HG02623 (cell line): ENCODE measurements around the gene DNAH14.
"Not testable (repeated sequence)": the region's sequence is repeated elsewhere in the genome, so short reads cannot be mapped to it uniquely, and the experiment has no call there.

Experiments used
- ATAC-seq: cut with Tn5 transposase; IDR thresholded peaks from one replicate; pipeline ENCODE4 v1.9.1; 2021; ENCODE audit warnings: moderate library complexity; ENCODE audit not compliant: unreplicated experiment

DNAH14 gene

DNA sequence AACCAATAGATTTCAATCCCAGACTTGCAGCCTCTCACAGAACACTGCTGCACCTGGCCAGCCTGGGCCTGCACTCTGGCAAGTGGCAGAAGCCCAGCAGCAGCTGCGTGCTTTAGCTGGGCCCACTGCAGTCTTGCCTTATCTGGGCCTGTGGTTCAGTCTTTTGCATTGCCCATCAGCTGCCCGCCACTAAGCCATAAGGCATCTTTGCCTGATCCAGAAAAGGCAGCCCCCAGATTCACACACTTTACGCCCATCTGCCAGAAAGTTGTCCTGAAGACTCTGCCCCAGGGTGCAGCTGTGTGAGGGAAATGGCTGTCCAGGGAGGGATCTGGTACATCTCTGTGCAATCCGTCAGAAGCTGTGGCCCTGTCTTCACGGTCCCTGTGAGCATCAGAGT is 217.0 kb downstream of the DNAH14 start:
- ATAC-seq = no peak

- not testable (repeated sequence) for ATAC-seq
Observed at GRCh38 chr1:225147791-225148190, 218.3 kb downstream of the DNAH14 start.

- ATAC-seq = no peak
Observed at GRCh38 chr1:225152061-225152460, 222.6 kb downstream of the DNAH14 start.

DNA sequence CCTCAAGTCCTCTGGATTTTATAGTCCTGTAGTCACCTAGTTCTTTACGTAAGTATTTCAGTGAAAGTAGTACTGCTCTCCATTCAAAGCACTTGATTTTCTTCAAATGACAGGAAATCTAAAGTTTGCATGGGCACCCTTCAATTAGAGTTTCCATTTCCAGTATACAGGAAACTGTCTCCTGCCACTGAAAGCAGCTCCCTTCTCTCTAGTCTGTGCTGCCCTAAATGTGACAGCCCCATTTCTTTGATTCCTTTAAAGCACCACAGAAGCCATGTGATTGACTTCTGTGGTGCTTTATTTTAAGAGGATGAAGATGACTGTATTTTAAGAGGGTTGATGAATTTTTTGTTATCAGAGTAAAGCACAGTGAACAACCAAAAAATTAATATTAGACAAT is 226.1 kb downstream of the DNAH14 start:
- ATAC-seq = no peak

- ATAC-seq = no peak
Observed at GRCh38 chr1:225156254-225156653, 226.8 kb downstream of the DNAH14 start.

DNA sequence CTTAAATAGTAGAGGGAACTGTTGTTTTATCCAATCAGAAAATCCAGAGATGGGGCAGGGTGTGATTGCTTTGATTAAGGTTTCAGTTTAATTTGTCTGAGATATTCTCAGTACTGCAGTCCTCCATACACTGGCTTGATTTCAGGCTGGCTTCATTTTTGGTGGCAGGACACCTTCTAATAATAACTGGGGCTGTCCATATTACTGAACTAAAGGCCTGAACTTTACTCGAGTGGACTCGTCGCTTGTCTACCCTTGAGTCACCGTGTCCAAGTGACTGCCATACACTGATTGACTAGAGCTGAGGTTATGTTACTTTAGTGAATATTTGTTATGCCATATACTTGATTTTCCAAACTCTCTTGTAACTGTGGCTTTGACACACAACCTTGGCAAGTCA is 228.8 kb downstream of the DNAH14 start:
- no peak for ATAC-seq

- ATAC-seq = no peak
Observed at GRCh38 chr1:225159793-225160192, 230.3 kb downstream of the DNAH14 start.

GRCh38 chr1:225177409-225177808 is 247.9 kb downstream of the DNAH14 start:
- not testable (repeated sequence) for ATAC-seq

- no peak for ATAC-seq
Observed at GRCh38 chr1:225179686-225180085, 250.2 kb downstream of the DNAH14 start.

GRCh38 chr1:225182716-225183115 is 253.2 kb downstream of the DNAH14 start:
- ATAC-seq = no peak

- no peak for ATAC-seq
Observed at GRCh38 chr1:225191199-225191753, 261.8 kb downstream of the DNAH14 start.

GRCh38 chr1:225201447-225201846 is 272.0 kb downstream of the DNAH14 start:
- no peak for ATAC-seq

GRCh38 chr1:225207791-225208190 is 278.3 kb downstream of the DNAH14 start:
- ATAC-seq = no peak

GRCh38 chr1:225209153-225209552 is 279.7 kb downstream of the DNAH14 start:
- ATAC-seq = no peak

DNA sequence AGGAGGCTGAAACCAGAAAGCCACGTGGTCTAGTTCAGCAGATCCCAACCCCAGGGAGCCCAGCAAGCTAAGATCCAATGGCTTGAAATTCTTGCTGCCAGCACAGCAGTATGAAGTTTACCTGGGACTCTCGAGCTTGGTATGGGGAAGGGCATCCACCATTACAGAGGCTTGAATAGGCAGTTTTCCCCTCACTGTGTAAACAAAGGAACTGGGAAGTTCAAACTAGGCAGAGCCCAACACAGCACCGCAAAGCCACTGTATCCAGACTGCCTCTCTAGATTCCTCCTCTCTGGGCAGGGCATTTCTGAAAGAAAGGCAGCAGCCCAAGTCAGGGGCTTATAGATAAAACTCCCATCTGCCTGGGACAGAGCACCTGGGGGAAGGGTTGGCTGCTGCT is 280.7 kb downstream of the DNAH14 start:
- not testable (repeated sequence) for ATAC-seq

DNA sequence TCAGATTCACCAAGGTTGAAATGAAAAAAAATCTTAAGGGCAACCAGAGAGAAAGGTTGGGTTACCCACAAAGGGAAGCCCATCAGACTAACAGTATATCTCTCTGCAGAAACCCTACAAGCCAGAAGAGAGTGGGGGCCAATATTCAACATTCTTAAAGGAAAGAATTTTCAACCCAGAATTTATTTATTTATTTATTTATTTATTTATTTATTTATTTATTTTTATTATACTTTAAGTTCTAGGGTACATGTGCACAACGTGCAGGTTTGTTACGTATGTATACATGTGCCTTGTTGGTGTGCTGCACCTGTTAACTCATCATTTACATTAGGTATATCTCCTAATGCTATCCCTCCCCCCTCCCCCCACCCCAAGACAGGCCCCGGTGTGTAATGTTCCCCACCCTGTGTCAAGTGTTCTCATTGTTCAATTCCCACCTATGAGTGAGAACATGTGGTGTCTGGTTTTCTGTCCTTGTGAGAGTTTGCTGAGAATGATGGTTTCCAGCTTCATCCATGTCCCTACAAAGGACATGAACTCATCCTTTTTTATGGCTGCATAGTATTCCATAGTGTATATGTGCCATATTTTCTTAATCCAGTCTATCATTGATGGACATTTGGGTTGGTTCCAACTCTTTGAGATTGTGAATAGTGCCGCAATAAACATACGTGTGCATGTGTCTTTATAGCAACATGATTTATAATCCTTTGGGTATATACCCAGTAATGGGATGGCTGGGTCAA is 282.4 kb downstream of the DNAH14 start:
- ATAC-seq = not testable (repeated sequence)

DNA sequence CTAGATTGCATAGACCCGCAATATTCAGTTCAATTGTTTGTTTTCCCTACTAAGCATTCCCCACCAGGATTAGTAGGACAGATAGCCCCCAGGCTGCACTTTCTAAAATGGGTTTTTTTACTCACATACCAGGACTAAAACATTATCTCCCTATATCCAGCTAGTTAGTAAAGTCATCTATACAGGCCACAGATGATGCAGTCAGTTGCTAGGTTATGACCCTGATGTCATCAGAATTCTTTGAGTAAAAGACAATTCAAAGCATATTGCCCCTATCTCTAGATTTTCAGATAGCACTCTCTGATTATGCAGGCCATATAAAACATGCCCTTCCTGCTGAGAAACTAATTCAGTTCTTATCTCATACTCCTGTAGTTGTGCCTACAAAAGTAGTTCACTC is 294.8 kb downstream of the DNAH14 start:
- no peak for ATAC-seq

DNA sequence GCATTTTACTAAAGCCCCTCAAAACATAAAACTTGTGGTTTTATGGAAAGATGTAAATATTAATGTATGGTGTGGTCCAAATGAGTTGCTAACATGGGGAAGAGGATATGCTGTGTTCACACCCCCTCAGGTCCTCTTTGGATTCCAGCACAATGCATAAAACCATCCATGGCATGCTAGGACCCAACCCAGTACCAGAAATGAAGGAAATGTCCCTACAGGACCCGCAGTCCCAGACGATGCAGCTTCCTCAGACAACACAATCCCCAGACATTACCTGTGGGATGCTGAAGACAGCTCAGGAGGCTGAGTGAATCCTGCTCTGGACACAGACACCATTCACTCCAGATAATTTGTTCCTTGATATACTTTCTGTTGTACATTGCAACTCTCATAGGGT is 296.2 kb downstream of the DNAH14 start:
- ATAC-seq = no peak

GRCh38 chr1:225228871-225229303 is 299.4 kb downstream of the DNAH14 start:
- ATAC-seq = no peak

GRCh38 chr1:225229429-225229828 is 300.0 kb downstream of the DNAH14 start:
- ATAC-seq = not testable (repeated sequence)

DNA sequence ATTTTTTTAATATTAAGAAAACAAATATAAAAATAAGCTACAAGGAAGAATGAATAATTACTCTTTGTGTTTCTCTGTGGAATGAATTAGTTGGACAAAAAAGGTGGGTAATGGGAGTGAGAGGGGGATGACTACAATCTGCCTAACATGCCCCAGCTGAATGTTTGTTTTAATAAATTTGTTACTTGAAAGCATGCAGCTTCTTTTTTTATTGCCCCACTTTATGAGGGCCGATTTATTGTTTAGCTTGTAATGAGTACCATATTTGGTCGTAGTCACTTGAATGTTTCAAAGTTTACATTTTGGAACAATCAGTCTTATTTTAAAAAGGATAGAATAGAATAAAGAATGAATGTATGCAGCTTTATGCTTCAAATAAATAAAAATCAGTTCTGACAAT is 301.0 kb downstream of the DNAH14 start:
- no peak for ATAC-seq

GRCh38 chr1:225232930-225233329 is 303.5 kb downstream of the DNAH14 start:
- not testable (repeated sequence) for ATAC-seq

- ATAC-seq = no peak
Observed at GRCh38 chr1:225242611-225243010, 313.1 kb downstream of the DNAH14 start.
